ENCODE data around the gene SMAGP.
"Not testable (repeated sequence)": the region's sequence is repeated elsewhere in the genome, so short reads cannot be mapped to it uniquely, and the experiment has no call there.

Gene SMAGP

DNA sequence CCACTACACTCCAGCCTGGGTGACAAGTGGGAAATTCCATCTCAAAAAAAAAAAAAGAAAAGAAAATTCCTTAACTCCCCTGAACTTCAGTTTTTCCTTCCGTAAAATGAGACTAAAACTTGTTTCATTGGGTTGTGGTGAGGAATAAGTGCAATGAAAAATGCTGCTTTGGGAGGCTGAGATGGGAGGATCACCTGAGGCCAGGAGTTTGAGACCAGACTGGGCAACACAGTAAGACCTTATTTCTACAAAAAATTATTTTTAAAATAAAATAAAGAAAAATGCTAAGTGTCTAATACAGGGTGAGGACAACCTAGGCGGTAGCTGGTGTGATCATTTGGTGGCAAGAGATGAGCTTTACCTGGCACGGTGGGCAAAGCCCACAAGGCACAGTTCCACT, 6.9 kb downstream of the SMAGP start:
- DNase-seq: no peak

- DNase-seq: no peak
These were observed 7.4 kb downstream of the SMAGP start for GRCh38 chr12:51262758-51263177.

DNA sequence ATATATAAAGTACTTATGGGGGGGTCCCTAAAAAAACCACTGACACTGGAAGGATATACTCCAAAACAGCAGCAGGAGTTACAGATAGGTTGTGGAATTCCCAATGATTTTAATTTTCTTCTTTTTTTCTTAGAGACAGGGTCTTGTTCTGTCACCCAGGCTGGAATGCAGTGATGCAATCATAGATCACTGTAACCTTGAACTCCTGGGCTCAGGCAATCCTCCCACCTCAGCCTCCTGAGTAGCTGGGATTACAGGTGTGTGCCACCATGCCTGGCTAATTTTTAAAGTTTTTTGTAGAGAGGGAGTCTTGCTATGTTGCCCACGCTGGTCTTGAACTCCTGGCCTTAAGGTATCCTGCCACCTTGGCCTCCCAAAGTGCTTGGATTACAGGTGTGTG, 10.6 kb downstream of the SMAGP start:
- not testable (repeated sequence) for DNase-seq

GRCh38 chr12:51254536-51254935, 15.7 kb downstream of the SMAGP start:
- DNase-seq: no peak

- no peak for DNase-seq
These were observed 16.9 kb downstream of the SMAGP start for GRCh38 chr12:51253276-51253675.

- no peak for DNase-seq
These were observed 22.6 kb downstream of the SMAGP start for GRCh38 chr12:51247523-51248206.

DNA sequence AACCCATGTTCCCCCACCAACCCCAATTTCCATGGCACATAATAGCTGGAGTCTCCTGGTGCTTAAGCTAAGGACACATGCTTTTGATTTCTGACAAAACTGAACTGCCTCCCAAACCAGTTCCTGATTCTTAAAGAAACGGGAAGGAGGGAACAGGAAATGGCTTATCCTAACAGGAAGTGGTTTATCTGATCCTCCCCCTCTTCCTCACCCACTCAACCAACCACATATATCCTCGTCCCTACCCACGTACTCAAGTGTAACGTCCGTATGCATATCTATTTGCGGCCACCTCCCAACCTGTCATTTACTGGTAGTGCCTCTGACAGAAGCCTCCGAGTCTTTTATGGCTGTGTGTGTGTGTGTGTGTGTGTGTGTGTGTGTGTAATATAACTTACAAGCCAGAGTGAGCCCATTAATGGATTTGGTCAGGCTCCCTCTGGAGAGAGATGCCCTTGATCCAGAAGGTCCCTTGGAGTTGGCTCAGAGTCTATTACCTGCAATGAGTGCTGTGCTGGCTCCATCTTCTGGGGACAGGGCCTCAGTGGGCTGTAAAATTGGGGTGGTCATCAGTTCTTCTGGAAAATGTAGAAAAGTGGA, 23.9 kb downstream of the SMAGP start:
- no peak for DNase-seq

GRCh38 chr12:51245476-51246253, 24.6 kb downstream of the SMAGP start:
- DNase-seq: no peak

DNA sequence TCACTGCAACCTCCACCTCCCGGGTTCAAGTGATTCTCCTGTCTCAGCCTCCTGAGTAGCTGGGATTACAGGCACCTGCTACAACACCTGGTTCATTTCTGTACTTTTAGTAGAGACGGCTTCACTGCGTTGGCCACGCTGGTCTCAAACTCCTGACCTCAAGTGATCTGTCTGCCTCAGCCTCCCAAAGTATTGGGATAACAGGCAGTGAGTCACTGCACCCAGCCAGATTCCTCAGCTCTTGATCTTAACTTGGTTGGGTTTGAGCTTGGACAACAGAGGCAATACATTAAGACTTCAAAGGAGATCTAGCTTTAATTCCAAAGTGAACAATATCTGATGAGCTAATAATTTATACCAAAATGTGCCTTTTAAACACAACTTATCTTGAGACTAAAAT, 25.9 kb downstream of the SMAGP start:
- no peak for DNase-seq

- DNase-seq: no peak
These were observed 27.3 kb downstream of the SMAGP start for GRCh38 chr12:51242876-51243275.

DNA sequence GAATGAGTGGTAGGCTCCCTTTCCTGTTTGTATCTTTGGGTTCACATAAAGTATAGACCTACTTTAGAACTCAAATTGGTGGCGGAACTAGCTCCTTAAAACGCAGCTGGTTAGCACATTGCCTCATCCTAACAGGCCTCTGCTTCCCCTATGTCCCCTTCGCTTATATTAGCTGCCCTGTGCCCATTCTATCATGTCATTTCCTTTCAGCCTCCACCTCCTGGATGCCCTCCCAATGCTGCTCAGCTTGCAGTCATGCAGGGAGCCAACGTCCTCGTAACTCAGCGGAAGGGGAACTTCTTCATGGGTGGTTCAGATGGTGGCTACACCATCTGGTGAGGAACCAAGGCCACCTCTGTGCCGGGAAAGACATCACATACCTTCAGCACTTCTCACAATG, 28.1 kb downstream of the SMAGP start:
- DNase-seq: no peak

- no peak for DNase-seq
These were observed 29.2 kb downstream of the SMAGP start for GRCh38 chr12:51240971-51241370.

DNA sequence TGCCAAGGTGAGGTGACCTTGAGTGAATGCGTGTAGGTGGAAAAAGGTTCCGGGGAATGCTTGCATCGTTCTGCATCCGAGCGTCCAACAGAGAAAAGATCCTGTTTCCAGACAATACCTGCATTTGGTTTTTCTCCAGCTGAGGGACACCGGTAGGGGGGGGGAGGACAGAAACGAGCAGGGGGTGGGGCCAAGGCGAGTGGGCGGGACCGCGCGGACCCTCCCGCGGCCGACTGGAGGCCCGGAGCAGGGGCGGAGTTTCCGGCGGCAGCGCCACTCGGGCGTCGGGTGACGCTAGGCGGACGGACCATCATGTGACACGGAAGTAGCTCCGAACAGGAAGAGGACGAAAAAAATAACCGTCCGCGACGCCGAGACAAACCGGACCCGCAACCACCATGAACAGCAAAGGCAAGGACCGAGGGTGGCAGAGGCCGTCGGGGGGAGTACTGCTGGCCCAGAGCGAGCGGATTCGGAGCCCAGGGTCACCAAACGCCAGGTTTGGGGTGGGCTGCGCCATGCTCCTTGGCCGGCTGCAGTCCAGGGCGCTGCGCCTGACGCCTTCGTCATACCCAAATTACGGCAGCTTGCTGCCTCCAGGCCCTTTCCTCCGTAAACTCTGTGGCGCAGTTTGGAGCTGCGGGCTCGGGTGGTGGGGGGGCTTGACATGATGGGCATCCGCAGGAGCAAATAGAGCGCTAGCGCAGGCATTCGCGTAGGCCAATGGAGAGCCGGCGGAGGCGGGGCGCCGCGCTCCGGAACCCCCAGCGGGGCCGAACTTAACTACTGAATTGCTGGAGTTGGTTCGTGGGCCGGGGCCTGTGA, 31.5 kb downstream of the SMAGP start, which contains the start of gene DAZAP2:
TSS of gene DAZAP2 (plus strand) at position 317 of the 825 bp plus-strand sequence. CDS start at position 399, 82 bp downstream.
- peak; percentile 90 for DNase-seq

DNA sequence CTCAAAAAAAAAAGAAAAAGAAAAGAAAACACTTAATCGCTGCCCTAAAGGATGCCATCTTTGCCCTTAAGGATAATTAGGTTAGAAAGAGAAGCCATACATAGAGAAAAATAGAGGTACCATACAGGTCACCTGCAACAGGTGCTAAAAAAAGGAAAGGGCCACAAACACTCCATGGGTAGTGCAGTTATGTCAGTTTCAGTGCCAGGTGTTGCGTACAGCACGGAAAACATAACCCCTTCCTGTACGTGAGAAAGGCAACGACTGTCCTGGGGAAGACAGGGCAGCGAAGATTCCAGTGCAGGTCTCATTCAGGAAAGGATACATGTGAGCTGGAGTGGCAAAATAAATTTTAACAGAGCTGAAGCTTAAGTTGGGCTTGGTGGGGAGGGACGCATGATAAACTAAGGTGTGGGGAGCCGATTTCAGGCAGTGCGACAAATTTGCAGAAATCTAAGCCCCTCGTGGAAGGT, 32.1 kb downstream of the SMAGP start:
- DNase-seq: no peak

- no peak for DNase-seq
These were observed 35.7 kb downstream of the SMAGP start for GRCh38 chr12:51234530-51234929.

DNA sequence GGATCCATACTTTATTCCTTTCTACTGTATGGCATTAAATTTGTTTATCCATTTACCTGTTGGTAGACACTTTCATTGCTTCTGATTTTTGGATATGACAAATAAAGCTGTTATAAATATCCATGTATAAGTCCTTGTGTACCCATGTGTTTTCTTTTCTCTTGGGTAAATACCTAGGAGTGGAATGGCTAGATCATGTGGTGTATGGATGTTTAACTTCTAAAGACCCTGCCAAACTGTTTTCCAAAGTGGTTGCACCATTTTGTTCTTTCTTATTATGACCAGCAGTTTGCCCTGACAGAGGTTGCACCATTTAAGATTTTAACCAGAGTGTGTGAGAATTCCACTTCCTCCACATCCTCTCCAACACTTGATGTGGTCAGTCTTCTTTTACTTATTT, 37.6 kb downstream of the SMAGP start:
- DNase-seq: no peak

GRCh38 chr12:51229116-51229809, 41.0 kb downstream of the SMAGP start:
- DNase-seq: no peak

- DNase-seq: no peak
These were observed 42.3 kb downstream of the SMAGP start for GRCh38 chr12:51227962-51228361.

DNA sequence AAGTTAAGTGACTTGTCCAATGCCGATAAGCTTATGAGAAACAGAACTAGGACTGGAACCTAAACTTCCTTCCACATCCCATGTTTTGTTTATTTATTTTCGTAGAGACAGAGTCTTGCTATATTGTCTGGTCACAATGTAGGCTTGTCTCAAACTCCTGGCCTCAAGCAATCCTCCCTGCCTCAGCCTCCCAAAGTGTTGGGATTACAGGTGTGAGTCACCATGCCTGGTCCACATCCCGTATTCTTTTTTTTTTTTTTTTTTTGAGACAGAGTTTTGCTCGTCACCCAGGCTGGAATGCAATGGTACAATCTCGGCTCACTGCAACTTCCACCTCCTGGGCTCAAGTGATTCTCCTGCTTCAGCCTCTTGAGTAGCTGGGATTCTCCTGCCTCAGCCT, 43.1 kb downstream of the SMAGP start:
- DNase-seq: not testable (repeated sequence)

GRCh38 chr12:51225771-51226170, 44.4 kb downstream of the SMAGP start:
- DNase-seq: no peak

DNA sequence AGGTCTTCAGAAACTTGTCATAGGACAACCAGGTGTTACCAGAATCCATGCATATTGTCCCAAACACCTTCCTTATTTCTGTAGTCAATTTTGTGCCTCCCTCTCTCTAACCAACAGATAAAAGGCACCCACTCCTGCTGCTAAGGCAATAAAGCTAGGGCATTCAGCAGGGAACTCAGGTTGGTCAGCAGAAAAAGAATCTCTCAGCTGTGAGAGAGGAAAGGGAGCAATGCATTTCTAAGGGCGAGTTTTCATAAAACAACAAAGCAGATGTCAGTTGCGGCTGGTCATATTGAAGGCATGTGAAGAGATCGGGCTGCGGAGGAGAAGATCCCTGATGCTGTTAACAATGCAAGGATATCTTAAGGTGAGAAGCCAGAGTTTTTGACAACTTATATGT, 45.0 kb downstream of the SMAGP start:
- no peak for DNase-seq

- DNase-seq: no peak
These were observed 45.6 kb downstream of the SMAGP start for GRCh38 chr12:51224625-51225024.
